ENCODE results near the gene KLK6.
"Not testable (repeated sequence)": the region's sequence is repeated elsewhere in the genome, so short reads cannot be mapped to it uniquely, and the experiment has no call there.

KLK6 gene

DNA sequence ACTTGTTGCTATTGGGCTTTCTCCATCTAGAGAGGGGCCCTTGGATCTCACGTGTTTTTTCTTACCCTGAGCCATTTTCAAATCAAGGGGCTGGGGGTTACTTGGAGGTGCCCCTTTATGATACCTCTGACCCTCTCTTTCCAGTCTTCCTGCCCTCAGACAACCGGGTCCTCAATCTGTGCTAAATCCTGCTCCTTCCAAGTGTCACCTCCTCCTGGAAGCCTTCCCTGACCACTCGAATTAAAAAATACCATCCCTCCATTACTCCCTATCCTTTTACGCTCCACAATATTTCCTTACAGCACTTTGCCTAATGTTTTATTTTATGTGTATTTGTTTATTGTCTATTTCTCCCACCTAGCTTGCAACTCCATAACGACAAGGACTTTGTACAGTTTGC, 28.7 kb upstream of the KLK6 start:
- intact Hi-C loops (cut with DNase I): no loop called here
- DNase-seq: no peak

DNA sequence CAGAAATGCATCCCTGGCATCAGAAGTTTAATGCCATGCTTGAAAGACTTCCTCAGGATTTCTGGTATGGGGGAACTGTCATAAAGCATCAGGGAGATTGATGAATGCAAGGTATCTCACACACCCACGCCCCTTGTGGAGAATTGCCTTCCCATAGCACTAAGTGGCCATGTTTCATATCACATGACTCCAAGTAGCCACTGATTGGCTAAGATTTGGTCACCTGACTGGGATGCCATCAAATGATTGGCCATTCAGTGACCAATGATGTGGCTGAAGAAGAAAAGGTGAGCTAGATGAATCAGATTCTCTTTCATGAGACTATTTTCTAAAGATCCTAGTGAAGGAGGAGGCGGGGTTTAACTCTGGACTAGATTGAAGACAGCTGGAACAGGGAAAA, 24.7 kb upstream of the KLK6 start:
- DNase-seq: no peak
- intact Hi-C loops (cut with DNase I): no loop called here

- intact Hi-C loops (cut with DNase I): no loop called here
- no peak for DNase-seq
Observed at GRCh38 chr19:50992666-50993035, 23.3 kb upstream of the KLK6 start.

GRCh38 chr19:50984416-50984815, 15.0 kb upstream of the KLK6 start:
- DNase-seq: peak in 1 of 10 donors; percentile 72
- intact Hi-C loops (cut with DNase I): not testable (repeated sequence)

DNA sequence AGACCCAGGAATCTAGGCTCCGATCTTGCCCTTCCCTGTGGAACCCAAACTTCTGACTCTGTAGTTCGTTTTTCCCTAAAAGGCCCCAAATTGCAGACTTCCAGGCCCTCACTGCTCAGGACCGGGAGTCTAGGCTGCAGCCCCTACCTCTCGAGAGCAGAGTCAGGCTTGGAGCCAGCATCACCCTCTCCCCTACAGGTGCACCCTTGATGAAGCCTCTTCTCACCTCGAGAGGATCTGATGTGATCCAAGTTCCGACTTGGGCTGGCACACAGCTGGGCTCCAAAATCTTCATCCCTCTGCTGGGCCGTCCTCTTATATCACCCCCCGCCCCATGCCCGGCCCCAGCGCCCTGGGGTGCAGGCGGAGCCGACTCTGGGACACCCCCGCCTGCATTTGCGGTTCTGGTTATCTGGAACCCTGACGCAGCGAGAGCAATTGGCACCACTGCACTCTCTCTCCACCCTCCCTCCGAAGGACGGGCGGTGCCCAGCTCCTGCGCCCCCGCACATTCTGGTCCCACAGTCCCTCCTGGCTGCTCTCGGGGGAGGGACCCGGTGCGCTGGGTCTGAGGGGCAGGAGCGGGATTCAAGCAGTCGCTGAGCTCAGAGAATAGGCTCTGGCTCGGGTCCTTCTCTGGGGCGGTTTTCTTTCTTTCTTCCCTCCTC, 14.4 kb upstream of the KLK6 start, which contains the start of gene KLK7:
Gene KLK7 (minus strand): TSS at position 293 of the 668 bp plus-strand sequence. CDS start 1,518 bp downstream, outside the sequence.
- intact Hi-C loops (cut with DNase I): no loop called here
- DNase-seq: peak in 6 of 10 donors; percentile 19 to 91 (median 58)

DNA sequence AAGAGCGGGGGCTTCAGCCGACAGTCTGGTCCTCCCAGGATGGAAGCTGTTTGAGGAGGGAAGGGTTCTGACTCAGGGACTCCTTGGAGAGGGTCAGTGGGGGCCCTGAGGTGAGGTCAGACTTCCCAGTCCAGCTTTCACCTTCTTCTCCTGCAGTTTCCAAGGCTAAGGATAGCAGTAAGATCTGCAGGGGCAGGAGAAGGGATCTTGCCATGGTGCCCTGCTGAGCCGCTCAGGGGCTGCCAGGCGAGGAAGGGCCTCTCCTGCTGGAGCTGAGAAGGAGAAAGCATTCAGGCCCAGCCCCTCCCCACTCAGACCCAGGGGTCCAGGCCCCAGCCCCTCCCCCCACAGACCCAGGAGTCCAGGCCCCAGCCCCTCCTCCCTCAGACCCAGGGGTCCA, 12.8 kb upstream of the KLK6 start:
- peak in 1 of 10 donors; percentile 31 for DNase-seq
- intact Hi-C loops (cut with DNase I): no loop called here

DNA sequence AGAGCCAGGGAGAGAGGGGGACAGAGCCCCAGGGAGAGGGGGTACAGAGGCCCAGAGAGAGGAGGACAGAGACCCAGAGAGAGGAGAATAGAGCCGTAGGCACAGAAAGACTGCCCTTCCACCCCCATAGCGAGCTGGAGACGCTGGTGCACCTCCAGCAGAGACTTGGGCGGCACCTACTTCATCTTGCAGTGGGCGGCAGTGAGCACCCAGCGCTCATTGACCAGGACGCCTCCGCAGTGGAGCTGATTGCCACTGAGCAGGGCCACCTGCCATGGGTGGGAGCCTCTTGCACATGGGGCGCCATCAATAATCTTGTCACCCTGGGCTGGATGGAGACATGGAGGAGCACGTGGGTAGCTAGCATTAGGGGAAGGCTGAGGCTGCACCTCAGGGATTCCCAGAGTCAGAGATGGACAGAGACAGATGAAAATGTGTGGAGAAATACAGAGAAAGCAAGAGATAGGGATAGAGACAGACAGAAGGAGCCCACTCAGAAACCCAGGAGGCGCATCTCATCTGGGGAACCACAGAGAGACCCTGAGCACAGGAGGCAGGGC, 12.3 kb upstream of the KLK6 start:
- DNase-seq: no peak
- intact Hi-C loops (cut with DNase I): no loop called here

DNA sequence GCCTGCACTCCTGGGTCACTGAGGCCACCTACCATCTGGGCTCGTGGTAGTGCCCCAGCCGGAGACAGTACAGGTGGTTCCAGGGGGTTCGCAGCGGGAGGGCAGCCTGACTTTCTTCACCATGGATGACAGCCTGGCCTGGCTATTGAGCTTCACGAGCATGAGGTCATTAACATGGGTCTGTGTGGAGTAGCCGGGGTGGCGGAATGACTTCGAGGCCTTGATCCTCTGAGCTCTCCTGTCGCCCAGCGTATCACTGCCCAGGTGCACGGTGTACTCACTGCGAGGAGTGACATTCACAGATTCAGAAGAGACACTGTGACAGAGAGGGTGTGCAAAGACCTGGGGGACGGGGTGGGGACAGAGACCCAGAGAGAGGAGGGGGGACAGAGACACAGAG, 10.8 kb upstream of the KLK6 start:
- DNase-seq: no peak
- intact Hi-C loops (cut with DNase I): no loop called here

GRCh38 chr19:50979758-50980157, 10.4 kb upstream of the KLK6 start:
- intact Hi-C loops (cut with DNase I): no loop called here
- DNase-seq: no peak

GRCh38 chr19:50978772-50979390, 9.5 kb upstream of the KLK6 start:
- intact Hi-C loops (cut with DNase I): no loop called here
- no peak for DNase-seq

DNA sequence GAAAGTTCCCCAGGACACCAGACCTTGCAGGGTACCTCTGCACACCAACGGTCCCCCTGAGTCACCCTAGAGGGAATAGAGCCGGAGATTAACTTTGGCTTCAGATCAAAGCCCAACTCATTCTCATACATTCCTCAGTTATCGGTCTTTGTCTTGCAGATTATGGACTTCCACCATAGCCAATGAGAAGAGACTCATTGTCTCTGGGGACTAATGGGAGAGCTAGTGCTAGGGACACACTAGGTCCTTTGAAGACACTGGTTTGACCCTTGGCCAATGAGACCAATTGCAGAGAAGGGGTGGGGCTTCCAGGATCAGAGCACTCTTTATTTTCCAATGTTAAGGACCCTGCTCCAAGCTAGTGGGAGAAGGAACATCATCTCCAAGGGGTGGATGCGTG, 8.2 kb upstream of the KLK6 start:
- no peak for DNase-seq

DNA sequence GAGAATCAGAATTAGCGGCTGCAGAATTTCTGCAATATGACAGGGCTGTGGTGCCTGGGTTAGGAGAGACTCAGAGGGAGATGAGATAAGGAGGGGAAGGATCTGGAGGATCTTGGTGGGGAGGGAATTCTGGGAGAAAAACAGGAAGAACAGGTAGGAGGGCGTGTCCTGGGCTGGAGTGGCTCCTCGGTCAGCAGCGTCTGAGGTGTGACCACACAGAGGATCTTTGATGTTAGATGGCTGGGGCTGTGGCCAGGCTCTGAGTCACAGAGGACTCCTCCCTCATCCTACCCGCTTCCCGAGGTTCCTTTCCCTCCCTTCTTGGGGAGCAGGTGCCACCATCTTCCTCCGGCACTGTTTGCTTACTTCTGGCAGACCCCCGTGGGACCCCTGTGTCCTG, 6.4 kb upstream of the KLK6 start:
- no peak for DNase-seq
- intact Hi-C loops (cut with DNase I): no loop called here

More for the DNA sequence above, 8.2 kb upstream of the KLK6 start:
- intact Hi-C loops (cut with DNase I): no loop called here

GRCh38 chr19:50974702-50975556, 5.5 kb upstream of the KLK6 start:
- intact Hi-C loops (cut with DNase I): no loop called here
- DNase-seq: no peak

- DNase-seq: no peak
- intact Hi-C loops (cut with DNase I): no loop called here
Observed at GRCh38 chr19:50972795-50973376, 3.5 kb upstream of the KLK6 start.

DNA sequence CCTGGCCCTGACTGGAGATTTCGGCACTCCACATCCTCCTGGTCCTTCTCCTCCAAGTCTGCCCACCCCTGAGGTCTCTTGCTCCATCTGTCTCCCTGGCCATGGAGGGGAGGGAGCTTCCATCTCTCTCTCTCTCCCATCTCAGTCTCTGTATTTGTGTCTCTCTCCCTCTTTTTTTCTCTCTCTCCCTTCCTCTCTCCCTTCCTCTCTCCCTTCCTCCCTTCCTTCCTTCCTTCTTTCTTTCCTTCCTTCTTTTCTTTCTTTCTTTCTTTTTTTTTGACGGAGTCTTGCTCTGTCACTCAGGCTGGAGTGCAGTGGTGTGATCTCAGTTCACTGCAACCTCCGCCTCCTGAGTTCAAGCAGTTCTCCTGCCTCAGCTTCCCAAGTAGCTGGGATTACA, 419 bp upstream of the KLK6 start:
- intact Hi-C loops (cut with DNase I): loop anchor here (2.0 kb wide), 1 partner anchor 47 kb away; no protein-coding TSS in a partner anchor
- not testable (repeated sequence) for DNase-seq

GRCh38 chr19:50968716-50969412, 527 bp downstream of the KLK6 start:
- DNase-seq: peak in 1 of 10 donors; percentile 21
- intact Hi-C loops (cut with DNase I): loop anchor here (2.0 kb wide), 1 partner anchor 48 kb away; no protein-coding TSS in a partner anchor

DNA sequence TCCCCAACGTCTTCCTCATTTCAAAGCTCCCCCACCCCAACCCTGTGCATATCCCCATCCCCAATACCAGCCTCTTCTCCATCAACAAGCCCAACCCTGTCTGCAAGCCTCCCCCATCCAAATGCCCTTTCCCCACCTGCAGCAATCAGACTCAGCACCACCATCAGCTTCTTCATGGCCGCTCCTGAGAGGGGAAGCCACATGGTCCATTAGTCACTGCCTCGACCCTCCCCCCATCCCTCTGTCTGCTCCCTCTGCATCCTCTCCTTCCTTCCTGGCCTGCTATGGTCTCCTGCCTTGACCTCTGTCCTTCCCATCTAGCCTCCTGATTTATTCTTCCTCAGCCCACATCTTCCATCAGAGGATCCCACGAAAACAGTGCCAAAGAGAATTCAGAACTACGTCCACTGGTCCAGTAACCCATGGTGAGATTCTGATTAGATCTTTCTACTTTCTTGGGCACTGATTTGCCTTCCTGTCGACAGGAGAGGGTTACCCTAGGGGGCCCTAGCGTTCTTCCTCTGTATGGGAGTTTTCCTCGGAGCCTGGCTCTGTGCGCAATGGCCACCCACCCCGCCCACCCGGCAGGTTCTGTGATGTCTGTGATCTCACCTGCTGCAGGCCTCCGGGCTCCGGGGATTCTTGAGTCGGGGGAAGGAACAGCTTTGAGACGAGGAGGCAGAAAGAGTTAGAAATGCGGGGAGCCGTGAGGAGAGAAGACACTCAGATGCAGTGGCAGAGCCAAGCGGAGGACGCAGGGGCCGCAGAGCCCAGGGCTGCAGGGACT, 1.3 kb downstream of the KLK6 start:
- intact Hi-C loops (cut with DNase I): loop anchor here (2.0 kb wide), 1 partner anchor 49 kb away; no protein-coding TSS in a partner anchor
- peak in 3 of 10 donors; percentile 29 to 87 (median 48) for DNase-seq

DNA sequence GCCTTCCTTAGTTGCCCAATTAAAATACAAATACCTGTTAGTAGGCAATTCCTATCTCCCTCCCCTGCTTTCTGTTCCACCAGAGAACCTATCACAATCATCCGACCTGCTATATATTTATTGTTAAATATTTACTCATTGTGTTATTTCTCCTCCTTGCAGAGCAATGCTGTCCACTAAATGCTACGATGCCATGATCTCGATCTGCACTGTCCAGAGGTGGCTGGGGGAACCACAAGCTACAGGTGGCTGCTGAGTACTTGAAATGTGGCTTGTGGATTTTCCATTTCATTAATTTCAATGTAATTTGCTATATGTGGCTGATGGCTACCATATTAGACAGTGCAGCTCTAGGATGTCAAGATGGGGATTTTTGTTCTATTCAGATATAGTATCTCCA, 5.1 kb downstream of the KLK6 start:
- no peak for DNase-seq
- intact Hi-C loops (cut with DNase I): no loop called here

GRCh38 chr19:50963381-50963780, 6.0 kb downstream of the KLK6 start:
- intact Hi-C loops (cut with DNase I): no loop called here
- no peak for DNase-seq
